Activated B cell treated with CpG ODN at 0.5 μM for 24 hours (primary cell): ENCODE results near the gene SLC37A3. TPM values are rescaled to one million over a fixed set of nuclear protein-coding genes. Genes with fewer than 3 reads are reported as not detected.
"Not testable (repeated sequence)": the region's sequence is repeated elsewhere in the genome, so short reads cannot be mapped to it uniquely, and the experiment has no call there.

ENCODE experiments used
- ATAC-seq: fragments of 200-7000 bp; cut with Tn5 transposase; one replicate; pipeline ENCODE4 v1.10.0; 2021; ENCODE audit warnings: low read depth, mild to moderate bottlenecking, moderate library complexity
- CTCF ChIA-PET: fragments of 350-600 bp; sonication (Branson Sonifier 250); formaldehyde crosslinking; loops from one replicate; lab custom pipeline; 2021; ENCODE audit warnings: antibody characterized with exemption; lab: Charles Lee
- POLR2A ChIA-PET: fragments of 350-600 bp; sonication (Branson Sonifier 250); formaldehyde crosslinking; loops from one replicate; lab custom pipeline; 2021; ENCODE audit warnings: antibody characterized with exemption; lab: Charles Lee
- DNase-seq: peaks from one replicate; pipeline ENCODE4 v3.0.0; 2022
- H3K27ac Mint-ChIP-seq: one replicate; pipeline ENCODE4 v1.8.0; 2020; ENCODE audit warnings: mixed read lengths
- H3K27me3 Mint-ChIP-seq: one replicate; pipeline ENCODE4 v1.8.0; 2021; ENCODE audit warnings: mixed read lengths
- H3K36me3 Mint-ChIP-seq: one replicate; pipeline ENCODE4 v1.8.0; 2021; ENCODE audit warnings: low read depth, mixed read lengths
- H3K4me1 Mint-ChIP-seq: one replicate; pipeline ENCODE4 v1.8.0; 2021; ENCODE audit warnings: mixed read lengths
- H3K4me3 Mint-ChIP-seq: one replicate; pipeline ENCODE4 v1.8.0; 2020; ENCODE audit warnings: mild to moderate bottlenecking, mixed read lengths
- H3K9me3 Mint-ChIP-seq: one replicate; pipeline ENCODE4 v1.8.0; 2020; ENCODE audit warnings: mixed read lengths
- CTCF ChIP-seq: fragments of 200-600 bp; IDR thresholded peaks from one replicate; pipeline ENCODE4 v1.8.0; 2022; ENCODE audit warnings: antibody characterized with exemption, mild to moderate bottlenecking
- intact Hi-C: fragments of 100-400 bp; cut with micrococcal nuclease; formaldehyde crosslinking; loops from one replicate; pipeline ENCODE4 v1.15.1; 2024
- total RNA-seq: library from RNA; stranded (reverse); gene quantifications from 2 replicates; pipeline ENCODE4 v1.2.3, GENCODE V29; 2022

Gene SLC37A3
- total RNA-seq, 1 donor from 2014 or later: 10.6 TPM

GRCh38 chr7:140416560-140416959 lies 18.2 kb upstream of the SLC37A3 start:
- no peaks in the 10 kb centered on the region for H3K27me3 Mint-ChIP-seq
- no peak overlapping the region for H3K4me3 Mint-ChIP-seq
- ChIA-PET POLR2A (no interaction called here), CTCF (no interaction called here)
- no peaks in the 10 kb centered on the region for H3K4me1 Mint-ChIP-seq
- H3K9me3 Mint-ChIP-seq: no peaks in the 10 kb centered on the region
- ATAC-seq (no peak), DNase-seq (no peak)
- no peak for TF ChIP-seq CTCF
- H3K36me3 Mint-ChIP-seq: no peaks in the 10 kb centered on the region
- H3K27ac Mint-ChIP-seq: no peak overlapping the region
- intact Hi-C loops: no loop called here

- CTCF ChIA-PET, intact Hi-C loops, POLR2A ChIA-PET, H3K4me3 Mint-ChIP-seq, H3K9me3 Mint-ChIP-seq, H3K4me1 Mint-ChIP-seq, H3K36me3 Mint-ChIP-seq, H3K27ac Mint-ChIP-seq, ATAC-seq, DNase-seq, H3K27me3 Mint-ChIP-seq: not testable (repeated sequence)
Observed at GRCh38 chr7:140415816-140416215, 17.5 kb upstream of the SLC37A3 start.

- no peak for ATAC-seq
- POLR2A ChIA-PET: no interaction called here
- CTCF ChIA-PET: no interaction called here
Observed at GRCh38 chr7:140415361-140415760, 17.0 kb upstream of the SLC37A3 start.

GRCh38 chr7:140404565-140405065 lies 6.3 kb upstream of the SLC37A3 start:
- no peak for DNase-seq
- intact Hi-C loops: loop anchor here (2.0 kb wide), 1 partner anchor 14 kb away; no protein-coding TSS in a partner anchor
- peak overlapping the region; percentile 46 for H3K27ac Mint-ChIP-seq
- ATAC-seq: no peak
- CTCF ChIA-PET: no interaction called here
- peak overlapping the region; percentile 25 for H3K4me3 Mint-ChIP-seq
- no peak for TF ChIP-seq CTCF
- H3K9me3 Mint-ChIP-seq: no peaks in the 10 kb centered on the region
- no peaks in the 10 kb centered on the region for H3K36me3 Mint-ChIP-seq
- H3K27me3 Mint-ChIP-seq: no peaks in the 10 kb centered on the region
- POLR2A ChIA-PET: no interaction called here
- peaks cover 12% of the 10 kb centered on the region for H3K4me1 Mint-ChIP-seq

More at GRCh38 chr7:140415361-140415760, 17.0 kb upstream of the SLC37A3 start:
- DNase-seq: no peak
- Mint-ChIP-seq H3K9me3 (no peaks in the 10 kb centered on the region), H3K36me3 (no peaks in the 10 kb centered on the region), H3K27me3 (no peaks in the 10 kb centered on the region), H3K4me3 (no peak overlapping the region), H3K4me1 (no peaks in the 10 kb centered on the region), H3K27ac (no peak overlapping the region)
- no peak for TF ChIP-seq CTCF
- intact Hi-C loops: no loop called here

GRCh38 chr7:140403878-140404564 lies 5.7 kb upstream of the SLC37A3 start, which contains the start of gene RAB19:
RAB19 (plus strand) TSS chr7:140404058; CDS start chr7:140407647, 3,589 bp downstream.
- DNase-seq (peak; percentile 20), ATAC-seq (peak; percentile 81)
- H3K4me1 Mint-ChIP-seq: peaks cover 13% of the 10 kb centered on the region
- intact Hi-C loops: loop anchor here (2.0 kb wide), 1 partner anchor 13 kb away; no protein-coding TSS in a partner anchor
- TF ChIP-seq CTCF: no peak
- no peaks in the 10 kb centered on the region for H3K27me3 Mint-ChIP-seq
- H3K9me3 Mint-ChIP-seq: no peaks in the 10 kb centered on the region
- ChIA-PET POLR2A (no interaction called here), CTCF (no interaction called here)
- no peaks in the 10 kb centered on the region for H3K36me3 Mint-ChIP-seq
- H3K27ac Mint-ChIP-seq: peak within 1 kb of the TSS; percentile 46
- peak within 1 kb of the TSS; percentile 85 for H3K4me3 Mint-ChIP-seq
